GM18861 (cell line): ENCODE results near the gene PRPF19.
A peak's percentile ranks its signal among the peaks of the same experiment; 100 is the strongest.

Experiments used
- ATAC-seq: cut with Tn5 transposase; IDR thresholded peaks from one replicate; pipeline ENCODE4 v1.9.1; 2021; ENCODE audit not compliant: unreplicated experiment

Gene PRPF19

DNA sequence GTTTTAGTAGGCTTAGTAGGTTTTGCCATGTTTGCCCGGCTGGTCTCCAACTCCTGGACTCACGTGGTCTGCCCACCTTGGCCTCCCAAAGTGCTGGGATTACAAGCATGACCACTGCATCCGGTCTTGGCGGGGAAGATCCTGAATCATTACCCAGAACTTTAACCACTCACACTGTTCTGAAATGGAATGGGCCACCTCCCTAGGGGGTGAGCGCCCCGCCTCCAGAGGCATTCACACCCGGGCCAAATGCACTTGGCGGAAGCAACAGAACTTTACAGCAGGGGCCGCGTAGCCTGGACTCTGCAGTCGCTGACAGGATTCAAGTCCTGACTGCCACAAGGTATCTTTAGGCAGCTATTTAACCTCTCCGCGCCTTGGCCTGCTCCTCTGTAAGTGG is 59.1 kb downstream of the PRPF19 start:
- ATAC-seq: no peak

- no peak for ATAC-seq
Observed at GRCh38 chr11:60845338-60845737, 61.0 kb downstream of the PRPF19 start.

DNA sequence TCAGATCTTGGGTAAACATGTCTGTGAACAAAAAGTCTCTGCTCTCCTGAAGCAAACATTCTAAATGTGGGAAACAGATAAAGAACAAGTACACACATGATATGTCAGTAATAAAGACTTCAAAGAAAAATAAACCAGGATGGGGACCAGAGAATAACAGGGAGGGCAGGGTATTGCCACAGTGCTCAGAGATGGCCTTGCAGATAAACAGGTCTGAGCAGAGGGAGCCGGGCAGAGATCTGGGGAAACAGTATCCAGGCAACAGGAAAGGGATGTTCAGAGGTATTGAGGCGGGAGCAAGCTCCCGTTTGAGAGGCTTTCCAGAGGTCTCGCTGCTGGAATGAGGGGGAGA is 61.5 kb downstream of the PRPF19 start:
- ATAC-seq: no peak

- ATAC-seq: no peak
Observed at GRCh38 chr11:60844045-60844869, 62.1 kb downstream of the PRPF19 start.

GRCh38 chr11:60842668-60843600 is 63.5 kb downstream of the PRPF19 start:
- ATAC-seq: no peak

- peak; percentile 69 for ATAC-seq
Observed at GRCh38 chr11:60841797-60842667, 64.4 kb downstream of the PRPF19 start, which contains the start of gene CCDC86. Gene CCDC86, plus strand, starts transcription at chr11:60842113. Its CDS starts 12 bp downstream, at chr11:60842125.
